K562 (cell line): ENCODE measurements around the gene CFAP141. TPM values are rescaled to one million over a fixed set of nuclear protein-coding genes. Genes with fewer than 3 reads are reported as not detected.

Experiments
- CBX3 ChIP-seq, 2 experiments: IDR thresholded peaks; 1 replicate in 1 of 2; 2 replicates in 1 of 2; pipeline ENCODE4 v1.6.1; 2012; ENCODE audit warnings: inconsistent platforms in 2 of 2, low read length in 2 of 2, borderline replicate concordance in 1 of 2, control low read depth in 1 of 2
- FIP1L1 ChIP-seq: fragments of 200-400 bp; formaldehyde crosslinking; IDR thresholded peaks from 2 replicates; pipeline ENCODE4 v1.6.1; 2018; ENCODE audit warnings: mild to moderate bottlenecking, low read depth, low read length; ENCODE audit not compliant: poor library complexity, severe bottlenecking
- HMG20B ChIP-seq: fragments of 250-450 bp; sonication (Bioruptor Pico); IDR thresholded peaks from 2 replicates; pipeline ENCODE4 v1.5.0; 2021; ENCODE audit warnings: mild to moderate bottlenecking
- HNRNPK ChIP-seq: fragments of 200-400 bp; formaldehyde crosslinking; IDR thresholded peaks from one replicate; pipeline ENCODE4 v1.6.1; 2018; ENCODE audit warnings: mild to moderate bottlenecking, low read depth, low read length; ENCODE audit not compliant: poor library complexity, severe bottlenecking
- KAT8 ChIP-seq: fragments of 450-650 bp; IDR thresholded peaks from 2 replicates; pipeline ENCODE4 v1.6.1; 2016; ENCODE audit warnings: low read depth, mild to moderate bottlenecking
- KHSRP ChIP-seq: fragments of 450-650 bp; IDR thresholded peaks from 2 replicates; pipeline ENCODE4 v1.6.1; 2017
- MBD2 ChIP-seq: sonication (generic); IDR thresholded peaks from 2 replicates; pipeline ENCODE4 v1.6.1; 2016; ENCODE audit warnings: low read depth, borderline replicate concordance
- MCM5 ChIP-seq: fragments of 450-650 bp; IDR thresholded peaks from 2 replicates; pipeline ENCODE4 v1.6.1; 2016; ENCODE audit warnings: low read depth
- NELFE ChIP-seq: IDR thresholded peaks from 2 replicates; pipeline ENCODE4 v1.6.1; 2011; ENCODE audit warnings: mild to moderate bottlenecking; ENCODE audit not compliant: insufficient read depth, insufficient read length
- NR2F6 ChIP-seq: fragments of 450-650 bp; formaldehyde crosslinking; IDR thresholded peaks from 2 replicates; pipeline ENCODE4 v1.4.0; 2020; ENCODE audit warnings: mild to moderate bottlenecking
- RHOXF2B ChIP-seq: fragments of 250-450 bp; sonication (Bioruptor Pico); conservative IDR thresholded peaks from 2 replicates; pipeline ENCODE4 v1.5.1; 2021
- SIRT6 ChIP-seq: IDR thresholded peaks from one replicate; pipeline ENCODE4 v1.6.1; 2012; ENCODE audit warnings: low read depth, mild to moderate bottlenecking, control low read depth, inconsistent platforms, low read length, moderate library complexity
- TAF1 ChIP-seq: IDR thresholded peaks from 2 replicates; pipeline ENCODE4 v1.6.1; 2011; ENCODE audit warnings: mild to moderate bottlenecking, low read length, moderate library complexity; ENCODE audit not compliant: insufficient read depth, control insufficient read depth, severe bottlenecking; ENCODE audit errors: extremely low read depth
- TEAD1 ChIP-seq, 2 experiments: fragments of 450-650 bp in 1 of 2; sonication (generic) in 1 of 2; formaldehyde crosslinking; IDR thresholded peaks; 2 replicates each; pipeline versions ENCODE4 v1.4.0 to v1.8.0; 2020 to 2022; ENCODE audit warnings: mild to moderate bottlenecking in 2 of 2, missing genetic modification reagents in 1 of 2
- ZBTB7A ChIP-seq: IDR thresholded peaks from 2 replicates; pipeline ENCODE4 v1.6.1; 2011; ENCODE audit warnings: low read depth, mild to moderate bottlenecking, low read length, moderate library complexity, borderline replicate concordance; ENCODE audit not compliant: control insufficient read depth
- ZNF282 ChIP-seq: sonication (generic); formaldehyde crosslinking; IDR thresholded peaks from 2 replicates; pipeline ENCODE4 v1.8.1; 2023; ENCODE audit warnings: missing genetic modification reagents
- ZNF354B ChIP-seq: fragments of 250-450 bp; sonication (Bioruptor Pico); IDR thresholded peaks from 2 replicates; pipeline ENCODE4 v1.4.0; 2020
- ZNF384 ChIP-seq: IDR thresholded peaks from 2 replicates; pipeline ENCODE4 v1.6.1; 2012; ENCODE audit warnings: low read depth, low read length, improper control_type of control experiment
- ZNF551 ChIP-seq: fragments of 250-450 bp; sonication (Bioruptor Pico); IDR thresholded peaks from 2 replicates; pipeline ENCODE4 v1.5.0; 2021; ENCODE audit warnings: mild to moderate bottlenecking, moderate library complexity
- ZNF717 ChIP-seq: fragments of 250-450 bp; sonication (Bioruptor Pico); IDR thresholded peaks from 2 replicates; pipeline ENCODE4 v1.5.0; 2021
- polyA plus RNA-seq, 8 experiments: library from polyadenylated mRNA; depleted of rRNA in 4 of 8; stranded (reverse) in 5 of 8; unstranded in 3 of 8; fragments of >200 nt; fragmentation: Nextera tagmentation in 2 of 8; fragmentation: Illumina TruSeq in 1 of 8; extraction: Ambion mirVana in 2 of 8; extraction: Trizol in 1 of 8; gene quantifications; 2 replicates each; pipeline versions ENCODE4 v1.2.1 to v1.2.3, GENCODE V29; 2011 to 2014; ENCODE audit warnings: inconsistent platforms in 1 of 8, missing spikeins in 1 of 8
- total RNA-seq, 7 experiments: library from RNA; depleted of rRNA in 6 of 7; stranded (reverse); fragments of >200 nt in 6 of 7; fragmentation: Illumina TruSeq in 2 of 7; extraction: Trizol in 2 of 7; gene quantifications; 2 replicates each; pipeline versions ENCODE4 v1.2.1 to v1.2.3, GENCODE V29; 2011 to 2021; ENCODE audit warnings: low replicate concordance in 1 of 7
- TF ChIP-seq, protein P1 (sequence below): sonication (generic); formaldehyde crosslinking; IDR thresholded peaks from 2 replicates; pipeline ENCODE4 v1.8.0; 2022; ENCODE audit warnings: mild to moderate bottlenecking, missing genetic modification reagents
- TF ChIP-seq, protein P2 (sequence below): fragments of 250-450 bp; sonication (Bioruptor Pico); IDR thresholded peaks from 2 replicates; pipeline ENCODE4 v1.5.0; 2021; ENCODE audit warnings: mild to moderate bottlenecking, moderate library complexity
- TF ChIP-seq, protein P3 (sequence below): fragments of 250-450 bp; sonication (Bioruptor Pico); IDR thresholded peaks from 2 replicates; pipeline ENCODE4 v1.6.1; 2021; ENCODE audit warnings: mild to moderate bottlenecking

CFAP141 gene
- total and polyA plus RNA-seq, 9 of the 15 experiments (the other 6 are each of a cell fraction or from before 2014, with no cell fraction given), result not detected

DNA sequence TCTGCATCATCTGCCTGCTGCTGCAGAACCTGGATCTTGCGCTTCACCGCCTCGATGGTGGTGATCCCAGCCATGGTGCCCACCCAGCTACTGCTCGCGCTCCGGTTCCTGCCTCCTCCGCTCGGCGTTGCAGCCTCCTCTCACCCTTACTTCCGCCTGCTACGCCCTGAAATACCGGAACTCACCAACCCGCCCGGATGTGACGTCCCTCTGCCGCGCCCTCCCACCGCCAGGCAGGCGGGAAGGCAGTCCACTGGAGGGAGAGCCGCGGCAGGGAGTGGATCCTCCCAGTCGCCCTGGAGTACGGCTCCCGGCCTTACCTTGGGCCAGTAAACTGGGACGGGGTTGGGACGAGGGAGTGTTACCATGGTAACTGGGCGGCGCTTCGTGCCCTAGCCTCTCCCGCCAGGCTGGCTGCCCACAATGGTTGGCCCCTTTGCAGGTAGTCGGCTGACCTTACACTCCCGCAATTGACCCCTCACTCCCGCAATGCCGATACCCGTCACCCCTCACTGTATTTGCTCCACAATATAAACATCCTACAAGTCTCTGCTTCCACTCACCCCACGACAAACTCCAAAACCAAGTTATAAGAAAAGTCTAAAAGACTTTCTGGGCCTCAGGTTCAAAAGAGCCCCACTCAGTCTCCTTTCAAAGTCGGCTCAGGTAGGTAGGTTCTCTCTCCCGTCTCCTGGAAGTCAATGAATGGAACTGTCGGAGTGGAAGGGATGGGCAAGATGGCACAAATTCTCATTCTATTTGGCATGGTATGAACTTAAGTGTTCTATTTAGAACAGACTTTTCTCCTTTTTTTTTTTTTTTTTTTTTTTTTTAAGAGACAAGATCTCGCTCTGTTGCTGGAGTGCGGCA lies 22.9 kb downstream of the CFAP141 start (continued):
- TF ChIP-seq, protein P1, sequence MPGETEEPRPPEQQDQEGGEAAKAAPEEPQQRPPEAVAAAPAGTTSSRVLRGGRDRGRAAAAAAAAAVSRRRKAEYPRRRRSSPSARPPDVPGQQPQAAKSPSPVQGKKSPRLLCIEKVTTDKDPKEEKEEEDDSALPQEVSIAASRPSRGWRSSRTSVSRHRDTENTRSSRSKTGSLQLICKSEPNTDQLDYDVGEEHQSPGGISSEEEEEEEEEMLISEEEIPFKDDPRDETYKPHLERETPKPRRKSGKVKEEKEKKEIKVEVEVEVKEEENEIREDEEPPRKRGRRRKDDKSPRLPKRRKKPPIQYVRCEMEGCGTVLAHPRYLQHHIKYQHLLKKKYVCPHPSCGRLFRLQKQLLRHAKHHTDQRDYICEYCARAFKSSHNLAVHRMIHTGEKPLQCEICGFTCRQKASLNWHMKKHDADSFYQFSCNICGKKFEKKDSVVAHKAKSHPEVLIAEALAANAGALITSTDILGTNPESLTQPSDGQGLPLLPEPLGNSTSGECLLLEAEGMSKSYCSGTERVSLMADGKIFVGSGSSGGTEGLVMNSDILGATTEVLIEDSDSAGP (CRISPR knock-in tag), result no peak; the same call in 1 of the 2 replicates
- TF ChIP-seq TEAD1 (CRISPR knock-in tag; IDR thresholded peaks at IDR 0.05) (peak in 1 of 2 experiments; percentile 79; a peak in 1 of 4 replicates), NR2F6 (CRISPR knock-in tag) (no peak), ZNF354B (CRISPR knock-in tag) (no peak), ZNF551 (CRISPR knock-in tag) (no peak), MCM5 (no peak), MBD2 (peak; percentile 75; the same call in 1 of the 2 replicates), KHSRP (no peak), ZNF384 (no peak), ZNF717 (CRISPR knock-in tag) (no peak), ZBTB7A (no peak), NELFE (no peak), ZNF282 (CRISPR knock-in tag) (no peak), RHOXF2B (CRISPR knock-in tag) (no peak), KAT8 (no peak), FIP1L1 (peak; percentile 79), HNRNPK (no peak), TAF1 (peak; percentile 90), SIRT6 (no peak), HMG20B (no peak), CBX3 (IDR thresholded peaks at IDR 0.05; ENCODE audit: borderline replicate concordance in 1 of 2, low read length in 2 of 2) (peak in 1 of 2 experiments; percentile 29; a peak in 1 of 3 replicates)
- TF ChIP-seq, protein P2, sequence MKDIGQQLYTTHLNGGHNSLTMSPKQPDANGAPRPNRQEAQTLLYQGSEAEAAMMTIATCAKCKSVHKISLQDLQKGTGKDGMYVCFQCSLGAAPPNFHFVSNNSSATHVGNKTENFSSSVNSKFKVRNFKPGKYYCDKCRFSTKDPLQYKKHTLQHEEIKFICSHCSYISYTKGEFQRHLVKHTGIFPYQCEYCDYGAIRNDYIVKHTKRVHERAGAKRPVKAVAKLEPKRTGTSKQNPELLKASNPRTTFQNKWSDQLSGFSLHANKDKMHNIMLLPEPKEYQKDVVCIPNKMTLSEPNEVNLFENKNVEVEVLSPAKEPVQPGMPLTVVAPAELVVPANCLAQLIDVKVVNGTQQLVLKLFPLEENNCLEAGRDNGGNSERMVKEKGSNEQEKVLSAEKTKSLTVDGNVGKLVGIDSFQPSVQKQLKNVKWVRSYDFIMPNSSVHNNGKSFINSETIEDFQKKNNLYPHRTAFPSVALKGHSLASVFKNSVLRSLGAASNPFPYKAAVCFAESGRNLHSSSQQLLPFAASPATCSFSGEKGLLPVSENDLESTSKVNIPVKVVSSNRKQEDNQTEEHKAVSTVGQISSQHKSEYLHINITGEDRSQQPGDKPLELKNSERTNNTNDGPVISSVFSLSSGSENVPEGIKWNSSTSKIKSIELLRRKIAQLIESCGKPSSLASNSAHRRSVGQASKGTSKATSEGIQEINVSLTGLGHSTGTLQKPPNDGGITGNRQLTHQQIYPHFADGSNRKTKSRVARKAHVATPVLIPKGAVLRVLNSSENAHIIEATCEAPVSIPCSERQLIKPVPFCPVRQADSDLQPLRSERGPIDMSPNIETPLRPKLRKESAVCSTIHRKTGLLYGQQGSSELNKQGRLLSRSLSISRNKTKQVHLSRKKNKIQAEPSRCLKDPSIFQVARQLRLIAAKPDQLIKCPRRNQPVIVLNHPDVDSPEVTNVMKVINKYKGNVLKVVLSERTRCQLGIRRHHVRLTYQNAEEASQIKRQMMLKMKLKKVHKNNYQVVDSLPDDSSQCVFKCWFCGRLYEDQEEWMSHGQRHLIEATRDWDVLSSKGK (CRISPR knock-in tag), result no peak
- TF ChIP-seq, protein P3, sequence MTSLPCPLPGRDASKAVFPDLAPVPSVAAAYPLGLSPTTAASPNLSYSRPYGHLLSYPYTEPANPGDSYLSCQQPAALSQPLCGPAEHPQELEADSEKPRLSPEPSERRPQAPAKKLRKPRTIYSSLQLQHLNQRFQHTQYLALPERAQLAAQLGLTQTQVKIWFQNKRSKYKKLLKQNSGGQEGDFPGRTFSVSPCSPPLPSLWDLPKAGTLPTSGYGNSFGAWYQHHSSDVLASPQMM (CRISPR knock-in tag), result no peak
